OCI-LY1 (cell line): ENCODE results near the gene OR10R2.

ENCODE experiments used
- H2AFZ ChIP-seq: fragments of 200-600 bp; sonication (generic), shearing (Covaris generic); 2 replicates; pipeline ENCODE4 v1.6.0; 2014; ENCODE audit warnings: antibody characterized with exemption, mild to moderate bottlenecking, low read length
- H3F3A ChIP-seq: fragments of 200-600 bp; sonication (generic), shearing (Covaris generic); 2 replicates; pipeline ENCODE4 v1.6.0; 2014; ENCODE audit warnings: mild to moderate bottlenecking, antibody characterized with exemption, low read length, moderate library complexity; ENCODE audit not compliant: insufficient read depth
- H3K27ac ChIP-seq: fragments of 200-600 bp; sonication (generic); 2 replicates; pipeline ENCODE4 v1.5.1; 2014; ENCODE audit warnings: low read length, mixed run types, mild to moderate bottlenecking, low read depth; ENCODE audit not compliant: poor library complexity, severe bottlenecking
- H3K27me3 ChIP-seq: fragments of 200-600 bp; sonication (generic); 2 replicates; pipeline ENCODE4 v1.6.0; 2014; ENCODE audit warnings: antibody characterized with exemption, mild to moderate bottlenecking, low read length, moderate library complexity; ENCODE audit not compliant: insufficient read depth
- H3K36me3 ChIP-seq: fragments of 200-600 bp; sonication (generic); 2 replicates; pipeline ENCODE4 v1.6.1; 2014; ENCODE audit warnings: mild to moderate bottlenecking, antibody characterized with exemption, low read length, moderate library complexity, mixed read lengths; ENCODE audit not compliant: insufficient read depth
- H3K4me1 ChIP-seq: fragments of 200-600 bp; sonication (generic); 2 replicates; pipeline ENCODE4 v1.5.1; 2014; ENCODE audit warnings: mild to moderate bottlenecking, low read length, moderate library complexity; ENCODE audit not compliant: insufficient read depth, severe bottlenecking
- H3K4me2 ChIP-seq: fragments of 200-600 bp; sonication (generic), shearing (Covaris generic); 2 replicates; pipeline ENCODE4 v1.6.1; 2014; ENCODE audit warnings: low read length
- H3K4me3 ChIP-seq: fragments of 200-600 bp; sonication (generic); 2 replicates; pipeline ENCODE4 v1.5.1; 2014; ENCODE audit warnings: low read length, low read depth, mild to moderate bottlenecking, mixed read lengths; ENCODE audit not compliant: poor library complexity, severe bottlenecking
- H3K79me2 ChIP-seq: fragments of 200-600 bp; shearing (Covaris generic); 2 replicates; pipeline ENCODE4 v1.6.1; 2016; ENCODE audit warnings: mixed run types, low read length, mixed read lengths; ENCODE audit not compliant: insufficient read depth
- H3K9ac ChIP-seq: fragments of 200-600 bp; sonication (generic), shearing (Covaris generic); 2 replicates; pipeline ENCODE4 v1.6.1; 2014; ENCODE audit warnings: mild to moderate bottlenecking, low read length, mixed read lengths
- H3K9me2 ChIP-seq: fragments of 200-600 bp; sonication (generic), shearing (Covaris generic); 2 replicates; pipeline ENCODE4 v1.6.1; 2014; ENCODE audit warnings: low read depth, mild to moderate bottlenecking, low read length, mixed read lengths
- H3K9me3 ChIP-seq: fragments of 200-600 bp; shearing (Covaris generic); 2 replicates; pipeline ENCODE4 v1.6.1; 2014; ENCODE audit warnings: low read length, mixed read lengths
- H4K20me1 ChIP-seq: fragments of 200-600 bp; sonication (generic), shearing (Covaris generic); 2 replicates; pipeline ENCODE4 v1.6.0; 2016; ENCODE audit warnings: mild to moderate bottlenecking, low read length; ENCODE audit not compliant: insufficient read depth
- CTCF ChIP-seq: fragments of 200-600 bp; sonication (generic), shearing (Covaris generic); IDR thresholded peaks from 2 replicates; pipeline ENCODE4 v1.5.1; 2017; ENCODE audit warnings: mild to moderate bottlenecking, antibody characterized with exemption, low read length, moderate library complexity, mixed read lengths
- EZH2 ChIP-seq: fragments of 200-600 bp; sonication (generic), shearing (Covaris generic); IDR thresholded peaks from 2 replicates; pipeline ENCODE4 v1.8.0; 2017; ENCODE audit warnings: borderline replicate concordance, mixed run types, mild to moderate bottlenecking, antibody characterized with exemption, low read length, moderate library complexity, mixed read lengths

Gene OR10R2

GRCh38 chr1:158457246-158457645, 14.8 kb upstream of the OR10R2 start:
- no peak for TF ChIP-seq CTCF
- no peak for TF ChIP-seq EZH2
- no peaks in the 10 kb centered on the region for H3K27me3 ChIP-seq
- no peaks in the 10 kb centered on the region for H3K9me2 ChIP-seq
- H3K79me2 ChIP-seq = no peaks in the 10 kb centered on the region
- no peaks in the 10 kb centered on the region for H3F3A ChIP-seq
- no peak overlapping the region for H3K27ac ChIP-seq
- H3K4me2 ChIP-seq = no peak overlapping the region
- no peak overlapping the region for H2AFZ ChIP-seq
- no peaks in the 10 kb centered on the region for H4K20me1 ChIP-seq
- no peaks in the 10 kb centered on the region for H3K36me3 ChIP-seq
- no peaks in the 10 kb centered on the region for H3K4me1 ChIP-seq
- H3K9me3 ChIP-seq = no peaks in the 10 kb centered on the region
- H3K4me3 ChIP-seq = no peak overlapping the region
- H3K9ac ChIP-seq = no peak overlapping the region

- Histone ChIP-seq H3K36me3 (no peaks in the 10 kb centered on the region), H3K9ac (no peak overlapping the region), H3K9me3 (no peaks in the 10 kb centered on the region), H3K4me2 (no peak overlapping the region), H3K27ac (no peak overlapping the region), H3K79me2 (no peaks in the 10 kb centered on the region), H3K9me2 (no peaks in the 10 kb centered on the region), H4K20me1 (no peaks in the 10 kb centered on the region), H3K4me3 (no peak overlapping the region), H3F3A (no peaks in the 10 kb centered on the region), H3K4me1 (no peaks in the 10 kb centered on the region), H2AFZ (no peak overlapping the region), H3K27me3 (no peaks in the 10 kb centered on the region)
- TF ChIP-seq CTCF (no peak), EZH2 (no peak)
Measured at GRCh38 chr1:158458263-158458662, 13.8 kb upstream of the OR10R2 start.

GRCh38 chr1:158461534-158461933, 10.5 kb upstream of the OR10R2 start, which contains the start of gene OR10K1:
Gene OR10K1, plus strand, starts transcription at chr1:158461834. Its CDS starts 3,728 bp downstream, at chr1:158465562.
- H3K27ac ChIP-seq = no peak within 1 kb of the TSS
- H3K27me3 ChIP-seq = no peaks in the 10 kb centered on the region
- no peaks in the 10 kb centered on the region for H3K36me3 ChIP-seq
- no peak within 1 kb of the TSS for H3K9ac ChIP-seq
- TF ChIP-seq EZH2 = no peak
- no peak for TF ChIP-seq CTCF
- no peaks in the 10 kb centered on the region for H3K9me3 ChIP-seq
- no peaks in the 10 kb centered on the region for H3F3A ChIP-seq
- H3K79me2 ChIP-seq = no peaks in the 10 kb centered on the region
- H3K4me1 ChIP-seq = no peaks in the 10 kb centered on the region
- H2AFZ ChIP-seq = no peak within 1 kb of the TSS
- no peaks in the 10 kb centered on the region for H4K20me1 ChIP-seq
- H3K4me2 ChIP-seq = no peak within 1 kb of the TSS
- H3K4me3 ChIP-seq = no peak within 1 kb of the TSS
- H3K9me2 ChIP-seq = no peaks in the 10 kb centered on the region
